GM12878 (cell line): Measurements from ENCODE around the gene PLXNA2. TPM values are rescaled to one million over a fixed set of nuclear protein-coding genes. Genes with fewer than 3 reads are reported as not detected.

ENCODE experiments used
- ATAC-seq: fragments of 200-7000 bp; cut with Tn5 transposase; 3 replicates; pipeline ENCODE4 v1.9.1; 2020; ENCODE audit warnings: mild to moderate bottlenecking, moderate library complexity
- BruUV-seq: library from RNA; stranded (reverse); fragments of 400-500 nt; replicated peaks from 2 replicates; lab custom pipeline; 2021; lab: Mats Ljungman, UMichigan
- CTCF ChIA-PET: fragments of 300-600 bp; sonication (Branson Sonifier 250); formaldehyde crosslinking; extraction: SDS; loops from one replicate; lab custom pipeline; 2021; ENCODE audit warnings: inconsistent platforms; lab: Yijun Ruan, JAX
- POLR2A ChIA-PET: fragments of 350-600 bp; formaldehyde crosslinking; extraction: SDS; loops from one replicate; lab custom pipeline; 2021; ENCODE audit warnings: inconsistent platforms; lab: Charles Lee
- RAD21 ChIA-PET: fragments of 300-600 bp; sonication (Branson Sonifier 250); formaldehyde crosslinking; loops from one replicate; lab custom pipeline; 2023; ENCODE audit warnings: antibody characterized with exemption; ENCODE audit not compliant: unreplicated experiment; lab: Charles Lee
- SMC1A ChIA-PET: fragments of 300-600 bp; sonication (Branson Sonifier 250); formaldehyde crosslinking; loops from one replicate; lab custom pipeline; 2023; ENCODE audit not compliant: unreplicated experiment, uncharacterized antibody; lab: Charles Lee
- DNase-seq: peaks from one replicate; pipeline ENCODE4 v3.0.0-alpha.2; 2011; ENCODE audit warnings: low read depth, low spot score
- FAIRE-seq: peaks from 3 replicates; lab custom pipeline; 2011; peaks lifted over from hg19 to GRCh38; lab: Jason Lieb, UNC
- H2AFZ ChIP-seq: 2 replicates; pipeline ENCODE4 v1.6.0; 2011; ENCODE audit warnings: low read depth, low read length, control low read depth; ENCODE audit not compliant: control insufficient read depth
- H3K27ac ChIP-seq: 2 replicates; pipeline ENCODE4 v1.5.1; 2011; ENCODE audit warnings: control low read depth; ENCODE audit not compliant: control insufficient read depth, insufficient read depth
- H3K27me3 ChIP-seq, 2 experiments: replicated peaks in 1 of 2; 2 replicates each; pipeline versions ENCODE4 v1.6.0 to v1.6.1; 2011; ENCODE audit warnings: low read length in 1 of 2; ENCODE audit not compliant: control insufficient read depth in 2 of 2, insufficient read depth in 2 of 2
- H3K36me3 ChIP-seq, 2 experiments: 2 replicates each; pipeline ENCODE4 v1.5.1; 2011; ENCODE audit warnings: low read length in 1 of 2; ENCODE audit not compliant: control insufficient read depth in 2 of 2, insufficient read depth in 2 of 2
- H3K4me1 ChIP-seq: 2 replicates; pipeline ENCODE4 v1.6.1; 2011; ENCODE audit warnings: mild to moderate bottlenecking, low read length, moderate library complexity, mixed read lengths; ENCODE audit not compliant: control insufficient read depth, insufficient read depth
- H3K4me2 ChIP-seq: 2 replicates; pipeline ENCODE4 v1.6.0; 2011; ENCODE audit warnings: control low read depth; ENCODE audit not compliant: control insufficient read depth, insufficient read depth
- H3K4me3 ChIP-seq: fragments of 200-600 bp; sonication (generic); 2 replicates; pipeline ENCODE4 v1.5.1; 2016
- H3K79me2 ChIP-seq: 2 replicates; pipeline ENCODE4 v1.6.0; 2011; ENCODE audit warnings: low read length; ENCODE audit not compliant: control insufficient read depth, insufficient read depth
- H3K9ac ChIP-seq: 2 replicates; pipeline ENCODE4 v1.8.0; 2011; ENCODE audit warnings: low read length, control low read depth, mixed read lengths; ENCODE audit not compliant: control insufficient read depth, insufficient read depth
- H3K9me3 ChIP-seq: replicated peaks from 3 replicates; pipeline ENCODE4 v1.5.1; 2011; ENCODE audit warnings: mild to moderate bottlenecking, low read length; ENCODE audit not compliant: control insufficient read depth, insufficient read depth
- H4K20me1 ChIP-seq: 2 replicates; pipeline ENCODE4 v1.6.0; 2011; ENCODE audit not compliant: control insufficient read depth, insufficient read depth
- ATF2 ChIP-seq: IDR thresholded peaks from 2 replicates; pipeline ENCODE4 v1.6.1; 2012; ENCODE audit warnings: low read length, inconsistent platforms
- CREM ChIP-seq: IDR thresholded peaks from 2 replicates; pipeline ENCODE4 v1.6.1; 2014; ENCODE audit warnings: antibody characterized with exemption, low read depth
- ELK1 ChIP-seq: IDR thresholded peaks from 2 replicates; pipeline ENCODE4 v1.6.1; 2012; ENCODE audit warnings: low read depth, low read length, improper control_type of control experiment
- MTA3 ChIP-seq: IDR thresholded peaks from 2 replicates; pipeline ENCODE4 v1.6.1; 2012; ENCODE audit warnings: low read length, inconsistent platforms, borderline replicate concordance
- NFYA ChIP-seq: IDR thresholded peaks from 2 replicates; pipeline ENCODE4 v1.6.1; 2011; ENCODE audit warnings: low read depth, mild to moderate bottlenecking, low read length, improper control_type of control experiment, borderline replicate concordance
- POLR2AphosphoS2 ChIP-seq: IDR thresholded peaks from 2 replicates; pipeline ENCODE4 v1.6.1; 2011; ENCODE audit warnings: low read depth, mild to moderate bottlenecking, low read length, improper control_type of control experiment, moderate library complexity
- ZNF592 ChIP-seq: fragments of 450-650 bp; IDR thresholded peaks from 2 replicates; pipeline ENCODE4 v1.6.1; 2017; ENCODE audit warnings: mild to moderate bottlenecking, moderate library complexity
- WGBS: methylation state at CpG from one replicate; pipeline ENCODE4 v1.1.6; 2016; ENCODE audit warnings: low lambda C conversion rate; ENCODE audit not compliant: insufficient replicate concordance, insufficient coverage; ENCODE audit errors: missing lambda C conversion rate; 5-methylcytosine and 5-hydroxymethylcytosine counted together
- in situ Hi-C: fragments of 300-500 bp; cut with MboI; formaldehyde crosslinking; loops from 9 replicates; pipeline ENCODE4 v1.14.3; 2018; ENCODE audit warnings: mixed read lengths
- intact Hi-C: fragments of 100-400 bp; cut with micrococcal nuclease; formaldehyde crosslinking; loops from one replicate; pipeline ENCODE4 v1.14.2; 2022; ENCODE audit not compliant: unreplicated experiment
- polyA plus RNA-seq, 11 experiments: library from polyadenylated mRNA; depleted of rRNA in 4 of 11; unstranded in 6 of 11; stranded (reverse) in 5 of 11; fragments of >200 nt; fragmentation: Nextera tagmentation in 4 of 11; fragmentation: Illumina TruSeq in 1 of 11; extraction: Ambion mirVana in 4 of 11; extraction: Trizol in 1 of 11; gene quantifications; 1 replicate in 1 of 11; 2 replicates in 10 of 11; pipeline versions ENCODE4 v1.2.1 to v1.2.3, GENCODE V29; 2011 to 2016; ENCODE audit warnings: inconsistent platforms in 2 of 11, missing spikeins in 2 of 11, low read depth in 1 of 11
- total RNA-seq, 4 experiments: library from RNA; depleted of rRNA in 3 of 4; stranded (reverse); fragments of >200 nt in 3 of 4; fragmentation: Illumina TruSeq in 1 of 4; extraction: Trizol in 1 of 4; gene quantifications; 2 replicates each; pipeline versions ENCODE4 v1.2.1 to v1.2.3, GENCODE V29; 2013 to 2021

Gene PLXNA2
- total and polyA plus RNA-seq, 10 of the 15 experiments (the other 5 are each of a cell fraction or from before 2014, with no cell fraction given) = under 0.01 to 0.08 (median 0.07) TPM; not detected in 4

- H3K4me3 ChIP-seq = no peak overlapping the region
- no peak for TF ChIP-seq ATF2
- no peak for TF ChIP-seq MTA3
- no peak for TF ChIP-seq POLR2AphosphoS2
- TF ChIP-seq CREM = no peak
- no peaks in the 10 kb centered on the region for H3K4me1 ChIP-seq
- no peaks in the 10 kb centered on the region; the same call in 2 of the 3 replicates for H3K9me3 ChIP-seq
- SMC1A ChIA-PET = no interaction called here
- H3K27me3 ChIP-seq = peaks cover 0 to 7% of the 10 kb centered on the region in 2 experiments; a peak in 1 of 4 replicates
- no peak overlapping the region for H3K27ac ChIP-seq
- no peaks in the 10 kb centered on the region for H4K20me1 ChIP-seq
- CTCF ChIA-PET = interaction anchor here (1.5 kb wide), 1 partner anchor 12 kb away, joined by 4 read pairs; no protein-coding TSS in a partner anchor
- DNase-seq (no peak), FAIRE-seq (no peak), ATAC-seq (no peak)
- no peaks in the 10 kb centered on the region for H3K79me2 ChIP-seq
- H3K4me2 ChIP-seq = no peak overlapping the region
- 0% methylated on average over 3 of the region's 3 CpGs for WGBS
- no peaks in the 10 kb centered on the region for H3K36me3 ChIP-seq
- in situ Hi-C loops = no loop called here
- POLR2A ChIA-PET = no interaction called here
- no peak overlapping the region for H3K9ac ChIP-seq
- RAD21 ChIA-PET = no interaction called here
- no peak overlapping the region for H2AFZ ChIP-seq
- intact Hi-C loops = no loop called here
- BruUV-seq = no TSS peak
These were observed 126.8 kb downstream of the PLXNA2 start for GRCh38 chr1:208117409-208117808.

DNA sequence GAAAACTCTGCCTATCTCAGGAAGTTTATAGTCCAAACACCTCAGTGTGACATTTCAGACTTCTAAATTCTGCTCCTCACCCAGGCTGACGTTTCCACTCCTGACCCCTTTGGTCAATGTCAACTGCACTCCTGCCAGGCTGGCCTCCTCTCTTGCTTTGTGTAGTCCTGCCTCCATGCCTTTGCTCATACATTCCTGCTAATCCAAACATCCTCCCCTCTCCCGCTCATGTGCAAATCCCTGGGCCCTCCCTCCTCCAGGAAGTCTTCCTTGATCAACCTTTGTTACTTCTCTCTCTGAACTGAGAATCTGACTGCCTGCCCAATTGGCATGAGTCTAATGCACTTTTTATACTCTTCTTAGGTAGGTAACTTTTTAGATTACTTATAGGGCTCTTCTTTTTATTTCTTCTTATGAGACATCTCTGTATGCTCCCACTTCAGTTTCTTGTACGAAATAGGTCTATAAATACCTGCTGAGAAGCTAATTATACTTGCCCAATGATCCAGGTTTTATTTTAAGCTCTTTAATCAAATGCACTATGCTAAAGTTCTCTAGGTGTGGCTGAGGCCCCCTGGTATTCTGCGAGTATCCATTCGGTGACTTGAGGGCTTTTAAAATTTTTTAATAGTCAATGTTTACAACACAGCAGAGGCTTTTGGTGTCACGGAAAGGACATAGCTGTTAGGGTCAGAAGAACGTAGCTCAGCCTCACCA is 128.1 kb downstream of the PLXNA2 start:
- 6% methylated on average over 7 of the region's 7 CpGs for WGBS
- H3K9ac ChIP-seq = no peak overlapping the region
- DNase-seq (no peak), FAIRE-seq (no peak), ATAC-seq (no peak)
- in situ Hi-C loops = no loop called here
- no peak overlapping the region for H3K4me3 ChIP-seq
- H2AFZ ChIP-seq = no peak overlapping the region
- no peaks in the 10 kb centered on the region for H3K36me3 ChIP-seq
- no peaks in the 10 kb centered on the region for H3K9me3 ChIP-seq
- ChIA-PET SMC1A (no interaction called here), CTCF (interaction anchor here (1.4 to 1.8 kb wide), 3 partner anchors 14 to 21 kb away, joined by 3 to 5 read pairs (median 4); no protein-coding TSS in a partner anchor), POLR2A (no interaction called here), RAD21 (no interaction called here)
- no peaks in the 10 kb centered on the region for H3K79me2 ChIP-seq
- BruUV-seq = no TSS peak
- peaks cover 0 to 7% of the 10 kb centered on the region in 2 experiments; a peak in 1 of 4 replicates for H3K27me3 ChIP-seq
- TF ChIP-seq NFYA (no peak), ELK1 (no peak), ZNF592 (no peak)
- intact Hi-C loops = no loop called here
- H4K20me1 ChIP-seq = no peaks in the 10 kb centered on the region
- no peak overlapping the region for H3K27ac ChIP-seq
- no peak overlapping the region for H3K4me2 ChIP-seq
- no peaks in the 10 kb centered on the region for H3K4me1 ChIP-seq
